ENCODE data around the gene PEMT.

- no peak for TF ChIP-seq POLR2A (IDR thresholded peaks at IDR 0.05)
- TF ChIP-seq CTCF (IDR thresholded peaks at IDR 0.05) = no peak
These were observed 93.5 kb downstream of the PEMT start for GRCh38 chr17:17497845-17498520.
